NCI-H2081 (cell line): ENCODE data around the gene GORASP2.

Experiments used
- DNase-seq, 2 experiments: peaks; one replicate each; lab custom pipeline; 2025; lab: John Stamatoyannopoulos, UW

The GORASP2 gene

DNA sequence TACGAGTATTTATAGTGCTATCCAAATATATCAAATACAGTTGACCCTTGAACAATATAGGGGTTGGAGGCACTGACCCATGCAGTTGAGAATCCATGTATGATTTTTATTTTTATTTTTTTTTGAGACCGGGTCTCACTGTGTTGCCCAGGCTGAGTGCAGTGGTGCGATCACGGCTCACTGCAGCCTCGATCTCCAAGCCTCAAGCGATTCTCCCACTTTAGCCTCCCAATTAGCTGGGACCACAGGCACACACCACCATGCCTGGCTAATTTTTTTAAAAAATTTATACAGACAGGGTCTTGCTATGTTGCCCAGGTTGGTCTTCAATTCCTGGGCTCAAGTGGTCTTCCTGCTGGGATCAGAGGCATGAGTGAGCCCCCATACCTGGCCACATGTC lies 70.6 kb downstream of the GORASP2 start:
- DNase-seq: no peak

DNA sequence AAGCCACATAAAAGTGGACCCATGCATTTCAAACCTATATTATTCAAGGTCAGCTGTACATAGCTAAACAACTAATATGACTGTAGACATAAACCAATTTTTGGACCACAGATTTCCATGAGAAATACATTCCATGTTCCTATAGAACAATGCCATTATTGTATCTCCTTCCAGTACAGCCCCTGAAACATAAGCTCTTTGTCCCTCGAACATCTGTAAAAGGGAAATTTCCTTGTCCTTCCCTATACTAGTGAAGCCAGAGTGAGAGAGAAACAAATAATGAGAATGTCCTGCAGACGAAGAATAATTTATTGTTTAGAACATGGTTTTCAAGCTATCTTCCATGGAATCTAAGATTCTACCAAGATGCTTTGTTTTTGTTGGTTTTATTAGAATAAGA lies 75.3 kb downstream of the GORASP2 start:
- no peak for DNase-seq

DNA sequence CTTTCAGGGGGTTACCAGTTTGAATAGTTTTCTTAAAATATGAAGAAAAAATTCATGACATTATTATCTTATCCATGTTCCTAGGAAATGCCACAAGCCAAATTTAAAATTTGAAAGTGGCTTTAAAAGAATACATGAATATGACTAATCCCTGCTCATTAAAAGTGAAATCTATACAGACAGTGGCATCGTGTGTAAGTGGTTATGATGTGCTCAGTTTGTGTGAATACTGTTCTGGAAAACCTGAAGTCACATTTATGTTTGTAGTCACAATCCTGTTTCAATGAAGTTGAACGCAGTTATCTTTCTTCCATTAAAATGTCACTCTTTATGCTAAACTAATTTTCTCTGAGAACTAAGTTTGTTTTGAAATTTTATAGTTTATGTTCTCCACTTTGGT lies 75.8 kb downstream of the GORASP2 start:
- no peak for DNase-seq

DNA sequence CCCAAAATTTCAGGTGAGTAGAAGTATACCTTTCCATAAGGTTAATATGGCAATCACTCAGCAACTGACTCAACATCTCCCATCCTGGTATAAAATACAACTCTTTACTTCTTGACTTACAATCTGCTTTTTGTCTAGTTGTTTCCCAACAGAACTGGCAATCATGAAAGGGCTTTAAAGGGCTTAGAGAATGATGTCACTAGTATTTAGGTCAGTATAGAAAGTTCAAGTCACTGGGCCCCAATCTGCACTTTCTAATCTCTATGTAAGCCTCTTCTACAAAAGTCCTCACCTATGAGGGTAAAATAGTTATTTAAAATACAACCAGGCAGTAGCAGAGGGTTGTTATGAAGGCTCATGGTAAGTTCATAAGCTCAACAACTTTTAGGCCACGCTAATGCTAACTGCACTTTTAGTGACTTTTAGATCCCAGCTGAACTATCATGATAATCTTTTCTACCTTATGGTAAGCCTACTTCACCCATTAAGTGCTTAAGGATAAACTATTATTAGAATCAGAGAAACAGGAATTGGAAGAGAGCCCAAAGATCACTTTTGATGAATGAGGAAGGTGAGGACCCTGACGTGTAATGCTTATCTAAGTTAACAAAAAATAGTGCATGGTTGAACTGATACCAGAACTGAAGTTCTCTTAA lies 79.6 kb downstream of the GORASP2 start:
- DNase-seq: no peak

DNA sequence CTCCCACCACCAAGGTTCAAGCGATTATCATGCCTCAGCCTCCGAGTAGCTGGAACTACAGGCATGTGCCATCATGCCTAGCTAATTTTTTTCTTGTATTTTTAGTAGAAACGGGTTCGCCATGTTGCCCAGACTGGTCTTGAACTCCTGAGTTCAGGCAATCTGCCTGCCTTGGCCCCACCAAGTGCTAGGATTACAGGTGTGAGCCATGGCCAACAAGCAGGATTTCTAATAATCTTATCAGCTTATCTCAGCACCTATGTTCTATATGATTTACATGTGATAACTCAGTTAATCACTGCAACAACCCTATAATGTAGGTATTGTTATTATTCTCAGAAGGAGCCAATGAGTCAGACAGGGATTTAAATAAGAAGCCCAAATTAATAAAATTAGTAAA lies 80.3 kb downstream of the GORASP2 start:
- no peak for DNase-seq

DNA sequence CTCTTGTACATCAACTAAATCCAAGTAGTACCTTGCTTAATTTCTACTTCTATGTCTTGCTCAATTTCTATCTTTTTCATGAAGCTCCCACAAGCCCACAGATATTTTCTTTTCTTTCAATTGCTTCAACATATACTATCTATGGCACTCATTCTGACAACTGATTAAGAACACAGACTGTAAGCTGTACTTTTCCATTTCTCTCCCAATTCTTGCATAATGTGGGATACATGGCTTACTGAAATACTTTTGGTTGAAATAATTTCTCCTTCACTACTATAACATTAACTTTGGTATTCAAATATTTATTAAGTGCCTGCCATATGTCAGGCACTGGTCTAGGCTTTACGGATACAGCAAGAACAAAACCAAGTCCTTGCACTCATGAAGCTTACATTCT lies 84.8 kb downstream of the GORASP2 start:
- no peak for DNase-seq

DNA sequence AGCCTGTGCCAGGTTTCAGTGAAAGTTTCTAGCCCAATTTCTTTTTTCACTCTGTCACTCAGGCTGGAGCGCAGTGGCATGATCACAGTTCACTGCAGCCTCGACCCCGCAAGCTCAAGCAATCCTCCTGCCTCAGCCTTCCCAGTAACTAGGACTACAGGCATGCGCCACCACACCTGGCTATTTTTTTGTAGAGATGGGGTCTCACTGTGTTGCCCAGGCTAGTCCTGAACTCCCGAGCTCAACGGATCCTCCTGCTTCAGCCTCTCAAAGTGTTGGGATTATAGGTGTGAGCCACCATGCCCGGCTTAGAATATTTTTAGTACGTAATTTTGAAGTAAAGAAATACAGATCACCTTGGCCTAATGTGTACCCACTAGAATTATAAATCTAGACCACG lies 87.1 kb downstream of the GORASP2 start:
- DNase-seq: no peak
